Measurements from ENCODE around the gene FOXD2.

The FOXD2 gene

GRCh38 chr1:47437447-47438164 is at the start of gene FOXD2:
Gene FOXD2, plus strand, starts transcription at chr1:47438044. Its CDS starts 92 bp downstream, at chr1:47438136.
- peak in 1 of 2 experiments; percentile 63 for DNase-seq

DNA sequence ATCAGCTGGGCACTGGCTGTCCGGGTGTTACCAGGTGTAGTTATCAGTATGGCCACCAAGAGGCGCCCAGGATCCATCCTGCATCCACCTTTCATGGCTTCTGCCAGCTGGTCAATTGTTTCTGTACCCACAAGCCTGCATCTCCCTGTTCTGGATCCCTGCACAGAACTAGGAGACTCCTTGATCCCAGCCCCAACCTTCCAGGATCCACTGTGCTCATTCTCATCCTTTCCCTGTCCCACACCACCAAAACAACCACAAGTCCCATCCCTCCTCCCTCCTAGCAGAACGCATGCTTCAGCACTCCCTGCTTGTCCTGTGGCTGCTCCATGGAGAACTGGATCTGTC is 49.0 kb upstream of the FOXD2 start:
- DNase-seq: peak in 1 of 2 experiments; percentile 49

GRCh38 chr1:47389731-47390130 is 48.1 kb upstream of the FOXD2 start:
- no peak for DNase-seq

GRCh38 chr1:47390843-47391242 is 47.0 kb upstream of the FOXD2 start:
- no peak for DNase-seq

DNA sequence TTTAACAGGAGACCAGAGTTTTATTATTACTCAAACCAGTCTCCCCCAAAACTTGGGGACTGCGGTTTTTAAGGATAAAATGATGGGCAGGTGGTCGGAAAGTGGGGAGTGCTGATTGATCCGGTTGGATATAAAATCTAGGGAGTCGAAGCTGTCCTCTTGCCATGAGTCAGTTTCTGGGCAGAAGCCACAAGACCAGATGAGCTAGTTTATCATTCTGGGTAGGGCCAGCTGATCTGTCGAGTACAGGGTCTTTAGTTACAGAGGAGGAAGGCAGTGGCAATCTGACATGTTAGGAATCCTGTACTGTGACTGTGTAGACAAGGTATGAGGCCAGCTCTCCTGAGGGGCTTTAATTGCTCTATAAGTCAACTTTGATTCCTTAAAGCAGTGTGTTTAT is 44.7 kb upstream of the FOXD2 start:
- no peak for DNase-seq

DNA sequence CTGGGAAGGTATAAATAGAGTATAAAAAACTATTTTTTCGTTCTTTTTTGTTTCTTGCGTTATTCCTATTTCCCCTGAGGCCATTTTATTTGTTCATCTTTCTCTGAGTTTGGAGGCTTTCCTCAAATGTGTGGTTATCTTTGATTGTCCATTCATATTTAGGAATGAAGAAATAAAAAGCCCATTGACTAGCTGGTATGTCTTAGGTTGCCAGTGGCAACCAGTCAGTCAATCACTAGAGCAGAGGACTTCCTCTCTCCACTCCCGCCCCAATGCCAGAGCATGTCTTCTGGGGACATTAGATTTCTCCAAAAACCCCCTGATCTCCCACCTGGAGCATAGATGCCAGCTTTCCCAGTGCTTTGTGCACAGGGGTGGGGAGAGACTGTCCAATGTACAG is 42.4 kb upstream of the FOXD2 start:
- DNase-seq: no peak

DNA sequence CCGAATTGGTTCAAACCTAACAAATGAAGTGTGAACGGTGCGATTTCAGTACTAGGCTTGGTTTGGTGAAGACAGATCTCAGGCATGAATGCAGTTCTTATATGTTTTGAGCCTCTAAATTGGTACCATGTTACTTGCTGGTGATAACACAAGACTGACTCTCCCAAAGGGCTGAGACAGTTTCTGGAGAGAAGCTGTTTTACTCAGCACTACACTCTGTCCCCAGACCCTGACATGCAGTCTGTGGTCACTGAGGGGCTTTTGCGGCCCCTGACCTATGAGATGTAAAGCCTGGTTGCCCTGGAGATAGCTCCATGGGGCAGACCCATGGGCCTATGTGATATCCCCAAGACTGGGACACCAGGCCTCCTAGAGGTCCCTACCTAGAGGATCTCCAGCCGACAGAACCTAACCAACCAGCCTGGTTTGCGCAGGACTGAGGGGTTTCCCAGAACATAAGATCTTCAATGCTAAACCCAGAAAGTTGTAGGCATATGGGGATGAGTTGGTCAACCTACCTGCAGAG is 41.1 kb upstream of the FOXD2 start:
- no peak for DNase-seq

GRCh38 chr1:47399138-47399845 is 38.6 kb upstream of the FOXD2 start:
- DNase-seq: no peak

DNA sequence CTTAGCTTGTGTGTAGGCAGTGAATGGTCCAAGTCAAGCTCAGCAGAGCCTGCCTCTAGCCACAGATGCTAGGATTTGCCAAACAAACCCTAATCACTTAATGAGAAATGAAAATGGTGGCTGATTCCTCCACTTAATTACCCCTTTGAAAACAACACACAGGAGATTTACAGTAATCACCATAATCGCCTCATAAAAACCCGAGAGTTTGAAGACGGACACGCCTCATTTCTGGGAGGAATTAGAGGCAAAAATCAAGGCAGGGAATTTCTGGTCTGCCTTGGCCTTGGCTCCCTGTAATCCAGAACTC is 38.0 kb upstream of the FOXD2 start:
- DNase-seq: no peak

DNA sequence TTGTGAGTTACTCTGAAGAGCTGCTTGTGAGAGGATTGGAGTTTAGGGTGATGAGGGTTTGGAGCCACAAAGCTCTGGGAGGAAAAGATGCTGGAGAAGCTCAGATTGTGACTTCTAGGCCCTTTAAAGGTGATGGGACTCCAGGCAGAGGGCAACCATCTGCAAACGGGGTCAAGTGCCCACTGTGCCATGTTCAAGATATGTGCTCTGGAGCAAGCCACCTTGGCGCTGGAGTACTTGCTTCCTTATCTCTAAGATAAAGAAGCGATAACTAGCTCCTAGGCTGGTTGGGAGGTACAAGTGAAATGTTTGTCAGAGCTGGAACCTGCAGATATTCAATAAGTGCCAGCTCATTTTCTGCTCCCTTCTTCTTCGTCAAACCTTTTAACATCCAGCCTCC is 36.1 kb upstream of the FOXD2 start:
- DNase-seq: no peak

DNA sequence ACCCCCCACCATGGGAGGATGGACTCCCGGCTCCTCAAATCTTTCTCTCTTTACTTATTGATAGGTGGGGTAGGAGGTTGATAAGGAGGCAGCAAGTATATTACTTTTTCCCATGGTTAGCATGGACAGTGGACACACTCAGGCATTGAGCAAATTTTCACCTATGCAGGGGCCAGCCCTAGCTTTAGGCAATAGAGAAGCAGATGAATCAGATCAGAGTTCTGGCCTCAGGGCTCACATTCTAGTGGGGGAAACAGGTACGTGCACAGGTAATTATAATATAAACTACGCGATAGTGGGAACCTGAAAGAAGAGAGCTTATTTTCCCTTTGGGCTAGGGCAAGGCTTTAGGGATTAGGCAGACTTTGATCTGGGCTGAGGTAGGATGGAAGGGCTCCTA is 35.3 kb upstream of the FOXD2 start:
- DNase-seq: no peak

GRCh38 chr1:47403321-47403910 is 34.4 kb upstream of the FOXD2 start:
- DNase-seq: no peak

GRCh38 chr1:47405697-47406096 is 32.1 kb upstream of the FOXD2 start:
- DNase-seq: no peak

GRCh38 chr1:47406966-47407365 is 30.9 kb upstream of the FOXD2 start:
- DNase-seq: no peak

GRCh38 chr1:47407481-47407880 is 30.4 kb upstream of the FOXD2 start:
- DNase-seq: no peak

- DNase-seq: no peak
Measured at GRCh38 chr1:47409311-47410067, 28.4 kb upstream of the FOXD2 start.

- no peak for DNase-seq
Measured at GRCh38 chr1:47410068-47410455, 27.8 kb upstream of the FOXD2 start.

DNA sequence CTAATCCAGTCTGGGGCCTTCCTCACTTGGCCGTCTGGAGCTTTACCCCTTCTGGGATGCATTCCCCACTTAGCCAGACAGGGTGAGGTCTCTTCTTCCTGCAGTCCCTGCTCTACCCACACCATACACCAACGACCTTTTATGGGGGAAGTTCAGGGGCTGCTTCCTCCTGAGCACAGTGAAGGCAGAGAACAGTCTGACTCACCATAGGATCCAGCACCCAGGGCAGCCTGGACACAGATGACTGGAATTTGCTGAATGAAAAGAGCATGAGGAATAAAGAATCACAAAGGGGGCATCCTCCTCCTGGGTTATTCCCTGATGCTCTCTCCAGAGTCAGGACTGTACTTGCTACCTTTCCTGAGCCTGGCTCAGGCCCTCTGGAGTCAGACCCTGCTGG is 26.4 kb upstream of the FOXD2 start:
- no peak for DNase-seq

- no peak for DNase-seq
Measured at GRCh38 chr1:47412437-47412836, 25.4 kb upstream of the FOXD2 start.

DNA sequence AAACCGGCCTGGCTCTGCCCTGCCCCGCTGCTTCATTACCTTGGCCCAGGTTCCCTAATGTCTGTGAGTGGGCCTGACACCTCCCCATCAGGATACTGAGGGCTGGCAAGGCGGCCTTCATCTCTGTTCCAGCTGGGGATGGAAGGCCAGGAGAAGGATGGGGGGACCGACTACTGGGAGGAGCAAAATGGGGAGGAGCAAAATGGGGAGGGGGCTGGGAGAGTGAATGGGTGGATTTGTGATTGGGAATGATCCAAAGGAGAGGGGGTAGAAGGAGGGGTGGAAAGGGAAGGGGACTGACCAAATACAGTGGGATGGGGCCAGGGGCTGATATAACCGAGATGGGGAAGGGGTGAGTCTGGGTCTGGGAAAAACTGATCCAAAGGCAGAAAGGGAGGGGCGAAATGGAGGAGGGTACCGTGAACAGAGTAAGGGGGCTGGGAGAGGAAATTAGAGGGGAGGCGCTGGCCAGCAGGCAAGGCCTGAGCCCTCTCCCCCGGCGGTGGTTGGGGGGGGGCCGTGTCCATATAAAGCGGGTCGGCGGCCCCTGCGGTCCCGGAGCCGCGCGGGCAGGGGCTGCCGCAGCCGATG is 22.0 kb upstream of the FOXD2 start, which contains the start of gene FOXE3:
TSS of gene FOXE3 (plus strand) at position 558 of the 591 bp plus-strand sequence. CDS start at position 589, 31 bp downstream.
- DNase-seq: no peak

- DNase-seq: no peak
Measured at GRCh38 chr1:47416319-47417169, 21.3 kb upstream of the FOXD2 start.

Data from SW 1271 (cell line).